HG03175 (cell line): ENCODE measurements around the gene SH3D21.

ENCODE experiments used
- ATAC-seq: cut with Tn5 transposase; IDR thresholded peaks from one replicate; pipeline ENCODE4 v1.9.1; 2021; ENCODE audit warnings: mild to moderate bottlenecking, moderate library complexity; ENCODE audit not compliant: unreplicated experiment

SH3D21 gene

GRCh38 chr1:36355811-36356210, 49.6 kb downstream of the SH3D21 start:
- ATAC-seq, result no peak

DNA sequence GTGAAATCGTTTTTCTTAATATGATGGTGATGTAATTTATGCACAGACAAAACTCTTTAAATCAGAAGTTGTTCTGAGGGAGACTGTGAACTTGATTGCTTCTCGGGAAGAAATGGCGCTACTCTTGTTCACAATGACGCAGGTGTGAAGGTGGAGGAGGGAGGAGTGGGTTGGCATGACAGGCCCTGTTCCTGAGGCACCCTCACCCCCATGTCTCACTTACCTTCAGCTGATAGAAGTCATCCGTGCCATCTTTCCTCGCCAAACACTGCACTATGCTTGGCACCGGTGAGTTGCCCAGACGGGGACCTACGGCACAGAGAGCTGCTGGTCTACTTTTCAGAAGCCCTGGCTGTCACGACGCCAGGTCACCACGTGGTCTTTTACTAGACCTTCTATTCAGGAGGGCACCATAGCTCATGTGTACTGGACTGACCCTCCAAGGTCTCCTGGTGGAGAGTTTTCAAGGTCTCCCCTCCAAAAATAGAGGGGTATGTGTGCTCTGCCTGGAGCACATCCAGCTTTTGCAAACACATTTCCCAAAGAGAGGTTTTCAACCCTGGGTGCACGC, 52.4 kb downstream of the SH3D21 start:
- no peak for ATAC-seq

DNA sequence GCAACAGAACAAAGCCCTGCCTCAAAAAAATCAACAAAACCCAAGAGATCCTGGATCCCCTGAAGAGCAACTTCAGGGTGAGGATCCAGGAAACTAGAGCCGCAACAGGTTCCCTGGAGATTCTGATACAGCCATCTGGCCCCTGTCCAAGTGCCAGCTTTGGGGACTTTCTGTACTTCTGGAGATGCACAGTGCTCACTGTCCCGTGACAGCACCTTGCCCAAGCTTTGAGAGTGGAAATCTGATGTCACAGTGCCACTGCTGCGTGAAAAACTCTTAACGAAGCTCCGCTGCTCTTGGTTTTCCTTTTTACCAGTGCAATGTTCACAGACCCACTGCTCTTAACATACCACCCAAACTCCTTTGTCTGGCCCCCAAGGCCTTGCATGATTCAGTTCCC, 53.2 kb downstream of the SH3D21 start:
- no peak for ATAC-seq

- ATAC-seq, result no peak
Observed at GRCh38 chr1:36359911-36360550, 53.9 kb downstream of the SH3D21 start.

DNA sequence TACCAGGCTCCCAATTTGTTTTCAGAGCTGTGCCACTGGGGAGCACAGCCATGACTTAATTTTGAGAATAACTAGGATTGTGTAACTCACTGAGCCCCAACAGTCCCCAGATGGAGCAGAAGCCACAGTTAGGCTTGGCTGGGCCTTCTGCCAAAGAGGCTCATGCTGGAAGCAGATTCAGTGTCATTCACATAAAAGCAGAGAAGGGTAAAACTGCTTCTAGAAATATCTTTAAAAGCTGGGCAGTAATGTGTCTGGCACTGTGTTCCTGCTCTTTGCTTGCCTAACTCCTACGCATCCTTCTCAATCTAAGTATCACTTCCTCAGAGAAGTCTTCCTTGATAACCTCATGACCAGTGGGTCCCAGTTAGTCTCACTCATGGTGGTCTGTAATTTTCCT, 59.2 kb downstream of the SH3D21 start:
- ATAC-seq, result no peak

DNA sequence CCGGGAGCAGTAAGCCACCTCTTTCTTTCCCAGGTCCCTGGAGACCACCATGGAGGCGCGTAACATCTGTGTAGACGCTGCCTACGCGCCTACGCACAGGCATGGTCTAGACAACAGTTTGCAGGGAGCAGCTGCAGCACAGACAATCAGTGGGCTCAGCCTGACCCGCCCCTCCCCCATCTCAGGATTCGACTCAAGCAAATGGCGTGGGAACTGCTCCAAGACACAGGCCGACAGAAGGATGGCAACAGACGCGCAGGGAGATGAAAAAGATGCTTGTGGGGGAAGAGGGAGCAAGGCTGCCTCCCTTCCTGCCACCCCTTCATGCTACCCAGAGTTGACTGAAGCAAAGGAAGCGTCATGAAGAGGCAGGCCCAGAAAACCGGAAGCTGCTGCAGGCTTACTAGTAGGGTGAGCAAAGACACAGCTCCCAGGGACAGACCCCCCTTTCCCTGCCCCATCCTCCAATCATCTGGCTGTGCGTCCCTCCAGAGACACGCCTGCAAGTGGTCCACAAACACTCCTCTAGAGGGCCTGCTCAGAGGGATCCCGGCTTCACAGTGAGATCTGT, 60.0 kb downstream of the SH3D21 start:
- ATAC-seq, result no peak

DNA sequence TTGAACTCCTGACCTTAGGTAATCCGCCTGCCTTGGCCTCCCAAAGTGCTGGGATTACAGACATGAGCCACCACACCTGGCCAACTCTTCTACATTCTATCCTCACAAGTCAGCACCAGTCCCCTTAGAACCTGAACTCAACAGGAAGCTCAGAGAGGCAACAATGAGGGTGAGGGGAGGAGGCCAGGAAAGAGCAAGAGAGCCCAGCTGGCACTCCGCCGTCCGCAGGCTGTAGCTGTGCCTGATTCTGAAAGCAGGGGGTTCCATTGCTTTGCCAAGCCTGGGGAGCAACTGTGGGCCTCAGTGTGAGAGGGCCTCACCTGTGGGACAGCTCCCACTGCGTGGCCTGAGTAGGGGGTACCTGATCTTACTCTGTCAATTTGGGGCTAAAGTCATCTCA, 60.9 kb downstream of the SH3D21 start:
- no peak for ATAC-seq

- ATAC-seq, result no peak
Observed at GRCh38 chr1:36367798-36368197, 61.6 kb downstream of the SH3D21 start.

DNA sequence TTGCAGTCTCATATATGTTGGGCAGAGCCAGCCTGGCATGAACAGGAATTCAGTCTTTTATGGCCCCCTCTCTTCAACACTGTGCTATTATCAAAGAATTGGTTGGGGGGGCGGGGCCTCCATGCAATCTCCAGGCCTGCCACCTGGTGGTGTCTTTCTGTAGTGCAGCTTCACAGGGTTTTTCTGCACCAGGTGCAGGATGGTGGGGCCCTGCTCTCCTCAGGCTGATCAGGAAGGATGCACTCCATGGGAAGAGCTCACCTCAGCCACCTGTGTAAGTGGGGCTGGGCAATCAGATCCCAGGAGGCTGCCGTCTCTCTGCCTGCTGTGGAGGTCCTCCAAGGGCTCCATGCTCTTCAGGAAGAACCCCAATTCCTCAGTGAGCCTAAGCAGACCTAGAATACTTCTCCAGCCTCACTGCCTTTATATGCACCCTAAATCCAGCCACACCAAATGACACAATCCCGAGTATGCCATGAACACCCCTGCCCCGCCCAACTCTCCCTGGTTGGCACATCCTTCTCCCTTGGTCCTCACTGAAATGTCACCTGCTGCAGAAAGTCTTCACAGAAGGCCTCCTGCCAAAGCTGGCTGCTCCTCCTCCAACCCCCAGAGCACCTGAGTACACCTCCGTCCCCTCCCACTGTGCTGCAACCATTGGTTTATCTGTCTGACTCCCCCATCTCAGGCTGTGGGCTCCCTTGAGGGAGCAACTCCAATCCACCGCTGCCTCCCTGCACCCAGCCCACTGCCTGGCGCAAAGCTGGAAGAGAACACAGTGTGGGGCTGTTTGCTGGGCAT, 63.1 kb downstream of the SH3D21 start:
- ATAC-seq, result peak; percentile 47
